ENCODE results near the gene HUS1. TPM values are rescaled to one million over a fixed set of nuclear protein-coding genes. Genes with fewer than 3 reads are reported as not detected.

The HUS1 gene
- total and polyA plus RNA-seq, 2 experiments from 2014 or later: 16.1 to 27.7 TPM

DNA sequence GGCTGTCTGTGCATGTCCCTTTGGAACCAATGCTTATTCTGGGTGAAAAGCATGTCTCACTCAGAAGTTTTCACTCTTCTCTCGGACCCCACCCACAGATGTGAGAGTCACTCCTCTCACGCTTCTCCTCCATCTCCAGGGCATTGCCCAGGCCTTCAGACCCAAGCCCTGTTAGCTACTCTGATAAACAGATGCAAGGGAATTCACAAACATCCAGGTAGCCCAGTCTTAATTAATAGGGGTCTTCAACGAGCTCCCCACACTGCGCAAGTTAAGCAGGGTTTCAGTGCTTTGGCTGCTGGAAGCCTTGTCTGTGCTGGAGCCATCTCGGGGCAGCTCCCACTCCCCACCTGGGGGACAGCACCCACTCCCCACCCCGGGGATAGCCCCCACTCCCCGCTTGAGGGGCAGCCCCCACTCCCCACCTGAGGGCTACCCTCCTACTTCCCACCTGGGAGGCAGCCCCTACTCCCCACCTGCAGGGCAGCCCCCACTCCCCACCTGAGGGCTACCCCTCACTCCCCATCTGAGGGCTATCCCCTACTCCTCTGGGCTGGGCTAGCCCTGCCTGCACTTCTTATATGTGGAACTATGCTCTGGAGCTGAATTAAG is 39.9 kb downstream of the HUS1 start:
- H3K4me1 ChIP-seq (ENCODE audit: insufficient read depth): peaks cover 17% of the 10 kb centered on the region
- 96% methylated on average over 4 of the region's 7 CpGs for whole genome bisulfite sequencing (ENCODE audit: low lambda C conversion rate, missing lambda C conversion rate)
- H3K36me3 ChIP-seq (replicated peaks; ENCODE audit: insufficient read depth, low read depth): no peaks in the 10 kb centered on the region
- H3K9me3 ChIP-seq (ENCODE audit: low read depth): no peaks in the 10 kb centered on the region
- H3K4me3 ChIP-seq: no peak overlapping the region
- DNase-seq (ENCODE audit: low spot score): no peak
- no peaks in the 10 kb centered on the region for H3K79me2 ChIP-seq
- H4K20me1 ChIP-seq (ENCODE audit: insufficient read depth, poor library complexity, severe bottlenecking): no peaks in the 10 kb centered on the region
- no peak overlapping the region for H2AFZ ChIP-seq
- H3K27ac ChIP-seq: peak overlapping the region; percentile 72
- H3K27me3 ChIP-seq: no peaks in the 10 kb centered on the region
- H3K4me2 ChIP-seq: no peak overlapping the region
- H3K9me2 ChIP-seq (replicated peaks; ENCODE audit: insufficient read depth): no peaks in the 10 kb centered on the region
- no peak for TF ChIP-seq CTCF (IDR thresholded peaks at IDR 0.05; ENCODE audit: poor library complexity)
- no peak for TF ChIP-seq EZH2 (IDR thresholded peaks at IDR 0.05; ENCODE audit: borderline replicate concordance)
- TF ChIP-seq EZH2phosphoT487 (IDR thresholded peaks at IDR 0.05; ENCODE audit: low read depth, severe bottlenecking, unreplicated experiment): no peak

DNA sequence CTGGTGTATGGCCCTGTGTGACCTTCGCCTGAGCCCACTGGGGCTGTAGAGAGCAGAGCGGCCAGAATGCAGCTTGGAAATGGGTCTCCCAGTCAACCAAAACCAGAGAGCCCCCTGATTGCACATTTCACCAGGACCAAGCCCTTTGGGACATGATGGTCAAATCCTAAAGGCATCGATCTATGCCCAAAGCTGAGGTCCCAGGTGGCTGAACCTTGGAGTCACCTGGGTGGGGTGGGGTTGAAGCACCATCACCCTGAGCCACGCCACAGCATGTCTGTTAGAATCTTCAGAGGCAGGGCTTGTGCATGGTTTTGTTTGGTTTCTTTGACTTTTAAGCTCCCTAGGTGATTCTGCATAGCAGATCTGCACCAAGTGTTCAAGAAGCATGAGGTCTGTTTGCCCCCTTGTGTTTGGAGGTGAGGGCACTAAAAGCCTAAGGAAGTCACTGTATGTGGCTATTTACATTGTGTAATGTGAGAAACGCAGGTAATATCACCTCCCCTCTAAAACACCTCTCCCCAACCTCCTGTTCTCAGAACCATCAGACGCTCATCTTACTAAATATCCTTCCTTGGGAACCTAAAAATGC is 40.7 kb downstream of the HUS1 start:
- Histone ChIP-seq H3K36me3 (replicated peaks; ENCODE audit: insufficient read depth, low read depth) (no peaks in the 10 kb centered on the region), H3K4me2 (no peak overlapping the region), H3K27ac (no peak overlapping the region), H3K9me2 (replicated peaks; ENCODE audit: insufficient read depth) (no peaks in the 10 kb centered on the region), H3K4me1 (ENCODE audit: insufficient read depth) (peaks cover 17% of the 10 kb centered on the region), H3K27me3 (no peaks in the 10 kb centered on the region), H3K9me3 (ENCODE audit: low read depth) (no peaks in the 10 kb centered on the region), H4K20me1 (ENCODE audit: insufficient read depth, poor library complexity, severe bottlenecking) (no peaks in the 10 kb centered on the region), H3K4me3 (no peak overlapping the region), H2AFZ (no peak overlapping the region), H3K79me2 (no peaks in the 10 kb centered on the region)
- no peak for TF ChIP-seq CTCF (IDR thresholded peaks at IDR 0.05; ENCODE audit: poor library complexity)
- no peak for TF ChIP-seq EZH2phosphoT487 (IDR thresholded peaks at IDR 0.05; ENCODE audit: low read depth, severe bottlenecking, unreplicated experiment)
- no peak for TF ChIP-seq EZH2 (IDR thresholded peaks at IDR 0.05; ENCODE audit: borderline replicate concordance)
- DNase-seq (ENCODE audit: low spot score): no peak
- WGBS (ENCODE audit: low lambda C conversion rate, missing lambda C conversion rate): 96% methylated on average over 6 of the region's 6 CpGs

GRCh38 chr7:47937711-47938573 is 41.5 kb downstream of the HUS1 start:
- no peak overlapping the region for H3K4me2 ChIP-seq
- H3K27ac ChIP-seq: no peak overlapping the region
- DNase-seq (ENCODE audit: low spot score): no peak
- no peaks in the 10 kb centered on the region for H3K79me2 ChIP-seq
- no peaks in the 10 kb centered on the region for H3K9me3 ChIP-seq (ENCODE audit: low read depth)
- no peaks in the 10 kb centered on the region for H3K9me2 ChIP-seq (replicated peaks; ENCODE audit: insufficient read depth)
- H3K36me3 ChIP-seq (replicated peaks; ENCODE audit: insufficient read depth, low read depth): no peaks in the 10 kb centered on the region
- H4K20me1 ChIP-seq (ENCODE audit: insufficient read depth, poor library complexity, severe bottlenecking): no peaks in the 10 kb centered on the region
- 95% methylated on average over 11 of the region's 11 CpGs for WGBS (ENCODE audit: low lambda C conversion rate, missing lambda C conversion rate)
- H2AFZ ChIP-seq: no peak overlapping the region
- H3K27me3 ChIP-seq: no peaks in the 10 kb centered on the region
- no peak overlapping the region for H3K4me3 ChIP-seq
- H3K4me1 ChIP-seq (ENCODE audit: insufficient read depth): peaks cover 17% of the 10 kb centered on the region
- TF ChIP-seq EZH2 (IDR thresholded peaks at IDR 0.05; ENCODE audit: borderline replicate concordance) (no peak), CTCF (IDR thresholded peaks at IDR 0.05; ENCODE audit: poor library complexity) (no peak), EZH2phosphoT487 (IDR thresholded peaks at IDR 0.05; ENCODE audit: low read depth, severe bottlenecking, unreplicated experiment) (no peak)

Data from hepatocyte (in vitro differentiated cells).